Transverse colon (tissue), 4 donors: ENCODE results near the gene SP110. TPM values are rescaled to one million over a fixed set of nuclear protein-coding genes. Genes with fewer than 3 reads are reported as not detected.

Experiments
- DNase-seq: peaks from one replicate; pipeline ENCODE4 v3.0.0-alpha.2; 2019
- H3K27ac ChIP-seq, 4 donors: fragments of 200-600 bp; sonication (generic); 2 replicates each; pipeline ENCODE4 v1.5.1; 2016 to 2018; ENCODE audit warnings: inconsistent platforms in 4 of 4
- H3K27me3 ChIP-seq: fragments of 200-600 bp; sonication (generic); 2 replicates; pipeline ENCODE4 v1.5.1; 2017; ENCODE audit warnings: inconsistent platforms
- H3K36me3 ChIP-seq, 4 donors: fragments of 200-600 bp; sonication (generic); 2 replicates each; pipeline ENCODE4 v1.5.1; 2017 to 2019; ENCODE audit warnings: inconsistent platforms in 4 of 4
- H3K4me1 ChIP-seq, 4 donors: fragments of 200-600 bp; sonication (generic); 2 replicates each; pipeline ENCODE4 v1.5.1; 2017 to 2020; ENCODE audit warnings: inconsistent platforms in 4 of 4
- H3K4me3 ChIP-seq, 4 donors: fragments of 200-600 bp; sonication (generic); 1 replicate in 1 of 4; 2 replicates in 3 of 4; pipeline versions ENCODE4 v1.5.1 to v1.6.1; 2017 to 2019; ENCODE audit warnings: inconsistent platforms in 4 of 4
- H3K9me3 ChIP-seq, 2 donors: fragments of 200-600 bp; sonication (generic); 2 replicates each; pipeline ENCODE4 v1.5.1; 2017 to 2019; ENCODE audit warnings: inconsistent platforms in 2 of 2
- CTCF ChIP-seq, 5 experiments: fragments of 200-600 bp in 3 of 5; fragments of 450-650 bp in 2 of 5; sonication (generic) in 3 of 5; IDR thresholded peaks; 1 replicate in 2 of 5; 2 replicates in 3 of 5; pipeline ENCODE4 v1.5.1; 2016 to 2017; ENCODE audit warnings: antibody characterized with exemption in 5 of 5, inconsistent platforms in 3 of 5, mild to moderate bottlenecking in 2 of 5, moderate library complexity in 1 of 5
- EP300 ChIP-seq: sonication (generic); formaldehyde crosslinking; IDR thresholded peaks from one replicate; pipeline ENCODE4 v1.6.1; 2017; ENCODE audit warnings: antibody characterized with exemption, low read depth
- POLR2A ChIP-seq: fragments of 450-650 bp; IDR thresholded peaks from one replicate; pipeline ENCODE4 v1.6.1; 2016; ENCODE audit warnings: antibody characterized with exemption, mild to moderate bottlenecking, moderate library complexity
- POLR2AphosphoS5 ChIP-seq, 3 donors: sonication (generic); formaldehyde crosslinking; IDR thresholded peaks; one replicate each; pipeline ENCODE4 v1.6.1; 2016; ENCODE audit warnings: antibody characterized with exemption in 3 of 3
- WGBS, 2 donors: methylation state at CpG; one replicate each; pipeline ENCODE4 v1.1.5; 2018; ENCODE audit warnings: low coverage in 1 of 2; 5-methylcytosine and 5-hydroxymethylcytosine counted together
- in situ Hi-C, 4 donors: fragments of 200-750 bp; cut with MboI; loops; one replicate each; pipeline versions ENCODE4 v1.15.0 to v1.15.1; 2017; ENCODE audit warnings: low sequenced_read_pairs in 3 of 4, low pct_ligation_motif_present in 1 of 4, low pct_unique_long_range_greater_than_20kb in 1 of 4
- intact Hi-C: fragments of 100-400 bp; cut with DNase I; formaldehyde crosslinking; loops from one replicate; pipeline ENCODE4 v1.15.1; 2023; ENCODE audit warnings: low total_unique reads
- total RNA-seq, 4 donors: library from RNA; depleted of rRNA; stranded (reverse); fragments of >200 nt; gene quantifications; one replicate each; pipeline ENCODE4 v1.1.0, GENCODE V29; 2016

SP110 gene
- total RNA-seq, 4 donors from 2014 or later: 15.0 to 38.4 (median 29.5) TPM

GRCh38 chr2:230205721-230206120 is 14.1 kb downstream of the SP110 start:
- H3K4me1 ChIP-seq: no peaks in the 10 kb centered on the region
- no peaks in the 10 kb centered on the region for H3K27me3 ChIP-seq
- in situ Hi-C loops: loop anchor here in 2 of 4 donors (25.0 kb wide), 1 partner anchor 407 kb away; no protein-coding TSS in a partner anchor
- no peak for TF ChIP-seq EP300
- H3K27ac ChIP-seq: no peak overlapping the region
- H3K36me3 ChIP-seq: peaks cover 0 to 69% (median 14%) of the 10 kb centered on the region in 4 donors
- no peaks in the 10 kb centered on the region for H3K9me3 ChIP-seq
- no peak overlapping the region for H3K4me3 ChIP-seq
- intact Hi-C loops: no loop called here
- 81 to 100% methylated on average over 2 of the region's 2 CpGs for WGBS, 2 donors
- DNase-seq: no peak

- H3K36me3 ChIP-seq: peaks cover 0 to 71% (median 16%) of the 10 kb centered on the region in 4 donors
- in situ Hi-C loops: loop anchor here in 2 of 4 donors (25.0 kb wide), 1 partner anchor 407 kb away; no protein-coding TSS in a partner anchor
Measured at GRCh38 chr2:230205034-230205433, 14.8 kb downstream of the SP110 start.

GRCh38 chr2:230203110-230203676 is 16.6 kb downstream of the SP110 start:
- TF ChIP-seq POLR2A (no peak), POLR2AphosphoS5 (IDR thresholded peaks at IDR 0.05) (no peak), EP300 (no peak), CTCF (IDR thresholded peaks at IDR 0.05) (no peak)
- DNase-seq: peak; percentile 33
- H3K36me3 ChIP-seq: peaks cover 0 to 71% (median 17%) of the 10 kb centered on the region in 4 donors
- intact Hi-C loops: no loop called here
- in situ Hi-C loops: loop anchor here in 2 of 4 donors (25.0 kb wide), 1 partner anchor 409 kb away; no protein-coding TSS in a partner anchor
- no peaks in the 10 kb centered on the region for H3K9me3 ChIP-seq
- 88 to 92% methylated on average over 10 to 15 of the region's 15 CpGs for WGBS, 2 donors
- H3K27ac ChIP-seq: no peak overlapping the region
- no peaks in the 10 kb centered on the region for H3K27me3 ChIP-seq
- H3K4me3 ChIP-seq: no peak overlapping the region
- no peaks in the 10 kb centered on the region for H3K4me1 ChIP-seq

More at GRCh38 chr2:230205034-230205433, 14.8 kb downstream of the SP110 start:
- Histone ChIP-seq H3K4me1 (no peaks in the 10 kb centered on the region), H3K27me3 (no peaks in the 10 kb centered on the region), H3K4me3 (no peak overlapping the region), H3K27ac (no peak overlapping the region), H3K9me3 (no peaks in the 10 kb centered on the region)
- WGBS, 2 donors: 69% methylated on average over 1 of the region's 1 CpG; no CpG with 5 or more reads in 1 of the 2 donors
- intact Hi-C loops: no loop called here
- TF ChIP-seq CTCF (IDR thresholded peaks at IDR 0.05): no peak
- no peak for TF ChIP-seq POLR2A
- no peak for TF ChIP-seq POLR2AphosphoS5 (IDR thresholded peaks at IDR 0.05)
- no peak for TF ChIP-seq EP300
- no peak for DNase-seq

GRCh38 chr2:230202430-230203109 is 17.2 kb downstream of the SP110 start:
- in situ Hi-C loops (loop anchor here in 2 of 4 donors (25.0 kb wide), 1 partner anchor 410 kb away; no protein-coding TSS in a partner anchor), intact Hi-C loops (no loop called here)
- no peak overlapping the region for H3K27ac ChIP-seq
- no peaks in the 10 kb centered on the region for H3K27me3 ChIP-seq
- 90 to 96% methylated on average over 5 to 10 of the region's 10 CpGs for WGBS, 2 donors
- H3K9me3 ChIP-seq: no peaks in the 10 kb centered on the region
- H3K4me3 ChIP-seq: no peak overlapping the region
- no peaks in the 10 kb centered on the region for H3K4me1 ChIP-seq
- DNase-seq: no peak
- TF ChIP-seq EP300 (no peak), POLR2AphosphoS5 (IDR thresholded peaks at IDR 0.05) (no peak), POLR2A (no peak), CTCF (IDR thresholded peaks at IDR 0.05) (no peak)
- peaks cover 0 to 71% (median 19%) of the 10 kb centered on the region in 4 donors for H3K36me3 ChIP-seq
